Measurements from ENCODE around the gene CYP4A22.
"Not testable (repeated sequence)": the region's sequence is repeated elsewhere in the genome, so short reads cannot be mapped to it uniquely, and the experiment has no call there.

The CYP4A22 gene, protein sequence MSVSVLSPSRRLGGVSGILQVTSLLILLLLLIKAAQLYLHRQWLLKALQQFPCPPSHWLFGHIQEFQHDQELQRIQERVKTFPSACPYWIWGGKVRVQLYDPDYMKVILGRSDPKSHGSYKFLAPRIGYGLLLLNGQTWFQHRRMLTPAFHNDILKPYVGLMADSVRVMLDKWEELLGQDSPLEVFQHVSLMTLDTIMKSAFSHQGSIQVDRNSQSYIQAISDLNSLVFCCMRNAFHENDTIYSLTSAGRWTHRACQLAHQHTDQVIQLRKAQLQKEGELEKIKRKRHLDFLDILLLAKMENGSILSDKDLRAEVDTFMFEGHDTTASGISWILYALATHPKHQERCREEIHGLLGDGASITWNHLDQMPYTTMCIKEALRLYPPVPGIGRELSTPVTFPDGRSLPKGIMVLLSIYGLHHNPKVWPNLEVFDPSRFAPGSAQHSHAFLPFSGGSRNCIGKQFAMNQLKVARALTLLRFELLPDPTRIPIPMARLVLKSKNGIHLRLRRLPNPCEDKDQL
- total RNA-seq, result 0 to 0.17 (median 0) reads per million in 3 donors

DNA sequence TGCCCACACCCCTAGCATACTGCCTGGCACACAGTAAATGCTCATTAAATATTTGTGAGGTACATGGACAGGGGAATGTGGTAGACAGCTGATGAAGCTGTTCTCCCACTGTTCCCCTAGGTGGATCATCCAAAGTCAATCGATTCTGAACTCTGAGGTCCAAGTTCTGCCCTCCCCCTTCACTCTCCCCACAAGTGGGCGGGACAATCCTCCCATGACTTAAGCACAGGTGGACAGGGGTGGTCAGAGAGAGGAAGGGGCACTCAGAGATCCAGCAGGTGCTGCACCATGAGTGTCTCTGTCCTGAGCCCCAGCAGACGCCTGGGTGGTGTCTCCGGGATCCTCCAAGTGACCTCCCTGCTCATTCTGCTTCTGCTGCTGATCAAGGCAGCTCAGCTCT is at the start of gene CYP4A22:
CYP4A22 (plus strand) TSS at position 244 of the 400 bp plus-strand sequence; CDS start at position 289, 45 bp downstream.
- Histone ChIP-seq H3K9me3 (ENCODE audit: control insufficient read depth, low read length) (no peaks in the 10 kb centered on the region), H3K4me1 (ENCODE audit: control insufficient read depth, insufficient read depth, low read length, poor library complexity, severe bottlenecking) (no peaks in the 10 kb centered on the region), H3K27me3 (replicated peaks; ENCODE audit: control insufficient read depth, insufficient read depth, low read length, poor library complexity, severe bottlenecking) (no peaks in the 10 kb centered on the region), H3K27ac (ENCODE audit: insufficient read depth, low read length, poor library complexity, severe bottlenecking) (no peak within 1 kb of the TSS), H3K4me3 (ENCODE audit: insufficient read depth, low read depth, low read length, poor library complexity, severe bottlenecking) (no peak within 1 kb of the TSS), H3K36me3 (ENCODE audit: control insufficient read depth, insufficient read depth, low read length) (no peaks in the 10 kb centered on the region)
- DNase-seq, result no peak

GRCh38 chr1:47089356-47089755 is 47.9 kb upstream of the CYP4A22 start:
- H3K4me3 ChIP-seq (ENCODE audit: insufficient read depth, low read depth, low read length, poor library complexity, severe bottlenecking); H3K36me3 ChIP-seq (ENCODE audit: control insufficient read depth, insufficient read depth, low read length); H3K4me1 ChIP-seq (ENCODE audit: control insufficient read depth, insufficient read depth, low read length, poor library complexity, severe bottlenecking); H3K27ac ChIP-seq (ENCODE audit: insufficient read depth, low read length, poor library complexity, severe bottlenecking); DNase-seq; H3K27me3 ChIP-seq (replicated peaks; ENCODE audit: control insufficient read depth, insufficient read depth, low read length, poor library complexity, severe bottlenecking); H3K9me3 ChIP-seq (ENCODE audit: control insufficient read depth, low read length): not testable (repeated sequence)

GRCh38 chr1:47091476-47091875 is 45.8 kb upstream of the CYP4A22 start:
- H3K27ac ChIP-seq (ENCODE audit: insufficient read depth, low read length, poor library complexity, severe bottlenecking), result not testable (repeated sequence)

DNA sequence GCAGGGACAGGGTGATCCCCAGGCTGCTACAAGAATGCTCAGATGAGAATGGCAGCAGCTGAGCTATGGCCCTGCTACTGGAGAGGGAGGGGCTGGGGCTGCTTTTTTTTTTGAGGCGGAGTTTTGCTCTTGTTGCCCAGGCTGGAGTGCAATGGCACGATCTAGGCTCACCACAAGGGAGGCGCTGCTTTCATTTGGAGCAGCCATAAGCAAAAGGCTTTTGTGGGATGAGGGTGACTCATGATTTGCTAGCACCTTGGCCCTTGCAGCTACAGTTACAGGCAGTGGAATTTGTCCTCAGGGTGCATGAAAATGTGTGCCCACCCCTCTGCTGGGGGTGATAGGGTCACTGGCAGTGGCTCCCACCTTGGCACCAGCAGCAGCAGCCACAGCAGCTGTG is 32.4 kb upstream of the CYP4A22 start:
- peaks cover 4% of the 10 kb centered on the region for H3K9me3 ChIP-seq (ENCODE audit: control insufficient read depth, low read length)
- H3K36me3 ChIP-seq (ENCODE audit: control insufficient read depth, insufficient read depth, low read length), result no peaks in the 10 kb centered on the region
- no peak overlapping the region for H3K4me3 ChIP-seq (ENCODE audit: insufficient read depth, low read depth, low read length, poor library complexity, severe bottlenecking)
- no peak overlapping the region for H3K27ac ChIP-seq (ENCODE audit: insufficient read depth, low read length, poor library complexity, severe bottlenecking)
- DNase-seq, result no peak
- no peaks in the 10 kb centered on the region for H3K27me3 ChIP-seq (replicated peaks; ENCODE audit: control insufficient read depth, insufficient read depth, low read length, poor library complexity, severe bottlenecking)
- no peaks in the 10 kb centered on the region for H3K4me1 ChIP-seq (ENCODE audit: control insufficient read depth, insufficient read depth, low read length, poor library complexity, severe bottlenecking)

More at GRCh38 chr1:47091476-47091875, 45.8 kb upstream of the CYP4A22 start:
- H3K4me3 ChIP-seq (ENCODE audit: insufficient read depth, low read depth, low read length, poor library complexity, severe bottlenecking); H3K27me3 ChIP-seq (replicated peaks; ENCODE audit: control insufficient read depth, insufficient read depth, low read length, poor library complexity, severe bottlenecking); H3K36me3 ChIP-seq (ENCODE audit: control insufficient read depth, insufficient read depth, low read length); H3K4me1 ChIP-seq (ENCODE audit: control insufficient read depth, insufficient read depth, low read length, poor library complexity, severe bottlenecking); DNase-seq; H3K9me3 ChIP-seq (ENCODE audit: control insufficient read depth, low read length): not testable (repeated sequence)

DNA sequence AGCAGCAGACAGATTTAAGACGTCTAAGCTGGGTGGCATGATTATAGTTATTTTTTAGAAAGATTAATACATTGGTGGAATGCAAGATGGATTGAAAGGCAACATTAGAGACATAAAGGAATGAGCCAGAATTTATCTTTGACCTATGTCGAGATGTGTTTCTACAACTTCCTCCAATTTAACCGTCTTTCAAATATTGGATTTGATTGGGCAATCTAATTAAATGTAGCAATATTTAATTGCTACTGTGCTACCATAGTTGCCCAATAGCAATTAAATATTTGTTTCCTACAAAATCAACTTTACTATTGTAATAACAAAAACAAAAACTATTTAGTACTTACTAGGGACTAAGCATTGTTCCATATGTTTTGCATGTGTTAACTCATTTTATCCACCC is 30.4 kb upstream of the CYP4A22 start:
- H3K4me3 ChIP-seq (ENCODE audit: insufficient read depth, low read depth, low read length, poor library complexity, severe bottlenecking), result no peak overlapping the region
- H3K4me1 ChIP-seq (ENCODE audit: control insufficient read depth, insufficient read depth, low read length, poor library complexity, severe bottlenecking), result no peaks in the 10 kb centered on the region
- no peaks in the 10 kb centered on the region for H3K36me3 ChIP-seq (ENCODE audit: control insufficient read depth, insufficient read depth, low read length)
- no peak for DNase-seq
- H3K27me3 ChIP-seq (replicated peaks; ENCODE audit: control insufficient read depth, insufficient read depth, low read length, poor library complexity, severe bottlenecking), result no peaks in the 10 kb centered on the region
- peaks cover 4% of the 10 kb centered on the region for H3K9me3 ChIP-seq (ENCODE audit: control insufficient read depth, low read length)
- H3K27ac ChIP-seq (ENCODE audit: insufficient read depth, low read length, poor library complexity, severe bottlenecking), result no peak overlapping the region

DNA sequence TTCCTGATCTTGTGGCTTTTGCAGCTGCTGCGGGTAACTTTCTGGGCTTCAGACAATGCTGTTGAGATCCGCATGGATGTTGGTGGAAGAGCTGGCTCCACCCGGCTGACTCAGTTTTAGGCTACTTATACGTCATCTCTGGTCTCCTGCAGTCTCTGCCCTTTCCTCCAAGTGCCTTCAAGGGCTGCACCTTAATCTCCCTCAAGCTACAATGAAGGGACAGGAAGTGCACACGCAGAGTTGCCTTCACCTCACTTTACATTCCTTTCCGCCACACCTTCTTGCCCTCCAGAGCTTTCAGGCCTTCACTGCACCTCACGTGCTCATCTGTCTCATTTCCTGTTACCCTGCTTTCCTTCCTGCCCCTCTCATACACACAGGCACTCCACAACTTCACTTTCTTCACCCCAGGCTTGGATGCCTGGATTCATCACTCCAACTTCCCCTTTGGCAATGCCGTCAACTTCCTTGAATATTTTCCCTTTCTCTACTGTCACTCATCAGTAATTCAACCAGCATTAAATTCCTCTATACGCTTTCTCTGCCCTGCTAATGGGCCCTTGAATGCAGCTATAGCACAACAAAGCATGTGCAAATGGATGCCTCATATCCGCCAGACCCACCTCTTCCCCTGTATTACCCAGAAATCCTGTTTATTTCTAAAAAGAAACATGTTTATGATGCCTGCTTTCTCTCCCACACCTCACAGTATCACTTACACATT is 29.2 kb upstream of the CYP4A22 start:
- H3K9me3 ChIP-seq (ENCODE audit: control insufficient read depth, low read length); H3K27me3 ChIP-seq (replicated peaks; ENCODE audit: control insufficient read depth, insufficient read depth, low read length, poor library complexity, severe bottlenecking); H3K27ac ChIP-seq (ENCODE audit: insufficient read depth, low read length, poor library complexity, severe bottlenecking); H3K4me3 ChIP-seq (ENCODE audit: insufficient read depth, low read depth, low read length, poor library complexity, severe bottlenecking); DNase-seq; H3K4me1 ChIP-seq (ENCODE audit: control insufficient read depth, insufficient read depth, low read length, poor library complexity, severe bottlenecking); H3K36me3 ChIP-seq (ENCODE audit: control insufficient read depth, insufficient read depth, low read length): not testable (repeated sequence)

DNA sequence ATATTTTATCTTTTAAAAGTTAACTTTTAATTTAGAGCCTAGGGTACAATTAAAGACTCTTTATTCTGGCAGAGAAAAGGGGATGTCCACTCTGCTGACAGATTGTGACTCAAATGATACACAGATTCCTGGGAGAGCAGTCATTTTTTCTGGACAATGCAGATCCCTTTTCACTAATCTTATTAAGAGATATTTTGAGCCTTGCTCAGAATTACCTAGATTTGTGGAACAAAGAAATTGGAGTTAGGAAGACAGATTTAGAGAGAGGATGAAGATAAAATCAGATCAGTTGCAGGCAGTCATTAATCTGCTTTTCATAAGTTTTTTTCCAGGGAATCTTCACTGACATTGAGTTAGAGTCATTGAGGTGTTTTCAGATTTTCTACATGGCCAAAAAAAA is 27.8 kb upstream of the CYP4A22 start:
- not testable (repeated sequence) for DNase-seq; H3K27me3 ChIP-seq (replicated peaks; ENCODE audit: control insufficient read depth, insufficient read depth, low read length, poor library complexity, severe bottlenecking); H3K9me3 ChIP-seq (ENCODE audit: control insufficient read depth, low read length); H3K4me1 ChIP-seq (ENCODE audit: control insufficient read depth, insufficient read depth, low read length, poor library complexity, severe bottlenecking); H3K36me3 ChIP-seq (ENCODE audit: control insufficient read depth, insufficient read depth, low read length); H3K4me3 ChIP-seq (ENCODE audit: insufficient read depth, low read depth, low read length, poor library complexity, severe bottlenecking); H3K27ac ChIP-seq (ENCODE audit: insufficient read depth, low read length, poor library complexity, severe bottlenecking)

DNA sequence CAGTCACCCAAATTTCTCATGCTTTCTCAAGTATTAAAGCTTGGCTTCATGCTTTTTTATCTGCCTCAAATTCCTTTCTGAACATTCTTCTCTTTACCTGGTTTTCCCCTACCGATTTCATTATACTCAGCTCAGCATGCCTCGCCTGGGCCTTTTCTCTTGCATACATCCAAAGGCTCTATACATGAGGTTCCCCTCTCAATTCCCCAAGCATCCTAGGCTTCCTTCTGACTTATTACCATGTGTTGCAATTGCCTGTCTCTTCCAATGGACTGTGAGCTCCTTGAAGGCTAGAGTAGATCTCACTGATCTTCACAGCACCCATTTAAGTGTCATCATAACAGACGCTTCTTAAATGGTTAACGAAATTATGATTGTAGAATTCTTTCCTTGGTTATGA is 24.1 kb upstream of the CYP4A22 start:
- H3K27ac ChIP-seq (ENCODE audit: insufficient read depth, low read length, poor library complexity, severe bottlenecking), result no peak overlapping the region
- H3K4me1 ChIP-seq (ENCODE audit: control insufficient read depth, insufficient read depth, low read length, poor library complexity, severe bottlenecking), result no peaks in the 10 kb centered on the region
- no peak for DNase-seq
- no peak overlapping the region for H3K4me3 ChIP-seq (ENCODE audit: insufficient read depth, low read depth, low read length, poor library complexity, severe bottlenecking)
- no peaks in the 10 kb centered on the region for H3K27me3 ChIP-seq (replicated peaks; ENCODE audit: control insufficient read depth, insufficient read depth, low read length, poor library complexity, severe bottlenecking)
- H3K36me3 ChIP-seq (ENCODE audit: control insufficient read depth, insufficient read depth, low read length), result no peaks in the 10 kb centered on the region
- no peaks in the 10 kb centered on the region for H3K9me3 ChIP-seq (ENCODE audit: control insufficient read depth, low read length)

DNA sequence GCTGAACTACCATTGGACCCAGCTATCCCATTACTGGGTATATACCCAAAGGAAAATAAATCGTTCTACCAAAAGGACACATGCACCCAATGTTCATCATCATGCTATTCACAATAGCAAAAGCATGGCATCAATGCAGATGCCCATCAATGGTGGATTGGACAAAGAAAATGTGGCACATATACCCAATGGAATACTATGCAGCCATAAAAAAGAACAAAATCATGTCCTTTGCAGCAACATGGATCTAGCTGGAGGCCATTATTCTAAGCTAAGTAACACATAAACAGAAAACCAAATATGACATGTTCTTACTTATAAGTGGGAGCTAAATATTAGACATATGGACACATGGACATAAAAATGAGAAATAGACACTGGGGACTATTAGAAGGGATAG is 16.2 kb upstream of the CYP4A22 start:
- H3K27me3 ChIP-seq (replicated peaks; ENCODE audit: control insufficient read depth, insufficient read depth, low read length, poor library complexity, severe bottlenecking); H3K27ac ChIP-seq (ENCODE audit: insufficient read depth, low read length, poor library complexity, severe bottlenecking); H3K9me3 ChIP-seq (ENCODE audit: control insufficient read depth, low read length); H3K4me1 ChIP-seq (ENCODE audit: control insufficient read depth, insufficient read depth, low read length, poor library complexity, severe bottlenecking); H3K4me3 ChIP-seq (ENCODE audit: insufficient read depth, low read depth, low read length, poor library complexity, severe bottlenecking); DNase-seq; H3K36me3 ChIP-seq (ENCODE audit: control insufficient read depth, insufficient read depth, low read length): not testable (repeated sequence)

DNA sequence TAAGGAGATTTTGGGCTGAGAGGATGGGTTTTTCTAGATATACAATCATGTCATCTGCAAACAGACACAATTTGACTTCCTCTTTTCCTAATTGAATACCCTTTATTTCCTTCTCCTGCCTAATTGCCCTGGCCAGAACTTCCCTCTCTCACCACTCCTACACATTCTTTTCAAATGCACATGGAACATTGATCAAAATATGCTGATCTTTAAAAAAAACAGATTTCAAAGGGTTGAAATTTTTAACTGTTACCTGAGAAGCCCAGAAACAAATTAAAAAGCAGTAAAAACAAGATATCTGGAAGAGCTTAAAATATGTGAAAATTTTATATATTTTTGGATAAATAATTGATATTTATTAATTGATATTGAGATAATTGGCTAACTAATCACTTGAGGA is 12.4 kb upstream of the CYP4A22 start:
- not testable (repeated sequence) for H3K27ac ChIP-seq (ENCODE audit: insufficient read depth, low read length, poor library complexity, severe bottlenecking); H3K9me3 ChIP-seq (ENCODE audit: control insufficient read depth, low read length); DNase-seq; H3K27me3 ChIP-seq (replicated peaks; ENCODE audit: control insufficient read depth, insufficient read depth, low read length, poor library complexity, severe bottlenecking); H3K4me3 ChIP-seq (ENCODE audit: insufficient read depth, low read depth, low read length, poor library complexity, severe bottlenecking); H3K4me1 ChIP-seq (ENCODE audit: control insufficient read depth, insufficient read depth, low read length, poor library complexity, severe bottlenecking); H3K36me3 ChIP-seq (ENCODE audit: control insufficient read depth, insufficient read depth, low read length)
